K562 (cell line): ENCODE measurements around the gene CYTH1. TPM values are rescaled to one million over a fixed set of nuclear protein-coding genes. Genes with fewer than 3 reads are reported as not detected.

Source experiments
- CBFA2T3 ChIP-seq: fragments of 450-650 bp; IDR thresholded peaks from 2 replicates; pipeline ENCODE4 v1.6.1; 2017
- CCNT2 ChIP-seq: IDR thresholded peaks from 2 replicates; pipeline ENCODE4 v1.6.1; 2011; ENCODE audit warnings: borderline replicate concordance, low read depth, mild to moderate bottlenecking, moderate library complexity, mixed read lengths, low read length; ENCODE audit not compliant: insufficient read length; ENCODE audit errors: extremely low read depth
- CLOCK ChIP-seq: fragments of 250-450 bp; sonication (Bioruptor Pico); IDR thresholded peaks from 2 replicates; pipeline ENCODE4 v1.4.0; 2020; ENCODE audit warnings: mild to moderate bottlenecking, moderate library complexity, borderline replicate concordance
- EP300 ChIP-seq: IDR thresholded peaks from 2 replicates; pipeline ENCODE4 v1.6.1; 2012; ENCODE audit warnings: low read length, improper control_type of control experiment
- GATA2 ChIP-seq: sonication (generic); formaldehyde crosslinking; IDR thresholded peaks from 2 replicates; pipeline ENCODE4 v1.4.0; 2020; ENCODE audit warnings: mild to moderate bottlenecking, missing genetic modification reagents
- HES1 ChIP-seq: fragments of 450-650 bp; IDR thresholded peaks from 2 replicates; pipeline ENCODE4 v1.6.1; 2016; ENCODE audit warnings: low read depth, mild to moderate bottlenecking, moderate library complexity
- HLTF ChIP-seq: fragments of 450-650 bp; IDR thresholded peaks from 2 replicates; pipeline ENCODE4 v1.6.1; 2016
- NCOA1 ChIP-seq: fragments of 450-650 bp; IDR thresholded peaks from 2 replicates; pipeline ENCODE4 v1.6.1; 2016; ENCODE audit warnings: low read depth
- SMAD1 ChIP-seq: fragments of 150-350 bp; IDR thresholded peaks from 2 replicates; pipeline ENCODE4 v1.6.1; 2014; ENCODE audit warnings: low read length, low read depth; ENCODE audit not compliant: partially characterized antibody
- SMARCA4 ChIP-seq: fragments of 450-650 bp; IDR thresholded peaks from 2 replicates; pipeline ENCODE4 v1.6.1; 2016
- TBP ChIP-seq: optimal IDR thresholded peaks from 2 replicates; pipeline ENCODE3; 2011; ENCODE audit warnings: low read depth, low read length, improper control_type of control experiment
- TEAD4 ChIP-seq, 2 experiments: sonication (generic) in 1 of 2; formaldehyde crosslinking in 1 of 2; IDR thresholded peaks; 2 replicates each; pipeline versions ENCODE4 v1.6.1 to v1.8.0; 2012 to 2022; ENCODE audit warnings: borderline replicate concordance in 1 of 2, inconsistent platforms in 1 of 2, low read length in 1 of 2, mild to moderate bottlenecking in 1 of 2, missing genetic modification reagents in 1 of 2
- TRIM24 ChIP-seq, 2 experiments: fragments of 450-650 bp; IDR thresholded peaks; 2 replicates each; pipeline ENCODE4 v1.6.1; 2016
- U2AF2 ChIP-seq: fragments of 200-400 bp; formaldehyde crosslinking; optimal IDR thresholded peaks from 2 replicates; pipeline ENCODE3; 2017; ENCODE audit warnings: low read depth, mild to moderate bottlenecking, low read length
- ZBTB33 ChIP-seq: sonication (generic); formaldehyde crosslinking; IDR thresholded peaks from 2 replicates; pipeline ENCODE4 v1.8.1; 2023; ENCODE audit warnings: mild to moderate bottlenecking, missing genetic modification reagents
- ZEB2 ChIP-seq: fragments of 450-650 bp; IDR thresholded peaks from 2 replicates; pipeline ENCODE4 v1.6.1; 2016
- ZNF695 ChIP-seq: fragments of 450-650 bp; formaldehyde crosslinking; IDR thresholded peaks from 2 replicates; pipeline ENCODE4 v1.4.0; 2020; ENCODE audit warnings: mild to moderate bottlenecking, moderate library complexity
- ZNF696 ChIP-seq: fragments of 250-450 bp; sonication (Bioruptor Pico); conservative IDR thresholded peaks from 2 replicates; pipeline ENCODE4 v1.4.0; 2020; ENCODE audit warnings: mild to moderate bottlenecking, moderate library complexity
- polyA plus RNA-seq, 8 experiments: library from polyadenylated mRNA; depleted of rRNA in 4 of 8; stranded (reverse) in 5 of 8; unstranded in 3 of 8; fragments of >200 nt; fragmentation: Nextera tagmentation in 2 of 8; fragmentation: Illumina TruSeq in 1 of 8; extraction: Ambion mirVana in 2 of 8; extraction: Trizol in 1 of 8; gene quantifications; 2 replicates each; pipeline versions ENCODE4 v1.2.1 to v1.2.3, GENCODE V29; 2011 to 2014; ENCODE audit warnings: inconsistent platforms in 1 of 8, missing spikeins in 1 of 8
- total RNA-seq, 7 experiments: library from RNA; depleted of rRNA in 6 of 7; stranded (reverse); fragments of >200 nt in 6 of 7; fragmentation: Illumina TruSeq in 2 of 7; extraction: Trizol in 2 of 7; gene quantifications; 2 replicates each; pipeline versions ENCODE4 v1.2.1 to v1.2.3, GENCODE V29; 2011 to 2021; ENCODE audit warnings: low replicate concordance in 1 of 7
- TF ChIP-seq, protein P1 (sequence below): IDR thresholded peaks from 2 replicates; pipeline ENCODE4 v1.6.1; 2014; ENCODE audit warnings: antibody characterized with exemption
- TF ChIP-seq, protein P2 (sequence below): fragments of 450-650 bp; formaldehyde crosslinking; conservative IDR thresholded peaks from 2 replicates; pipeline ENCODE4 v1.4.0; 2022; ENCODE audit warnings: mild to moderate bottlenecking, missing genetic modification characterization
- TF ChIP-seq, protein P3 (sequence below): sonication (generic); formaldehyde crosslinking; IDR thresholded peaks from 2 replicates; pipeline ENCODE4 v1.9.0; 2022; ENCODE audit warnings: mild to moderate bottlenecking, missing genetic modification reagents

Gene CYTH1
- total and polyA plus RNA-seq, 9 of the 15 experiments (the other 6 are each of a cell fraction or from before 2014, with no cell fraction given) = 0.52 to 27.7 (median 16.8) TPM

DNA sequence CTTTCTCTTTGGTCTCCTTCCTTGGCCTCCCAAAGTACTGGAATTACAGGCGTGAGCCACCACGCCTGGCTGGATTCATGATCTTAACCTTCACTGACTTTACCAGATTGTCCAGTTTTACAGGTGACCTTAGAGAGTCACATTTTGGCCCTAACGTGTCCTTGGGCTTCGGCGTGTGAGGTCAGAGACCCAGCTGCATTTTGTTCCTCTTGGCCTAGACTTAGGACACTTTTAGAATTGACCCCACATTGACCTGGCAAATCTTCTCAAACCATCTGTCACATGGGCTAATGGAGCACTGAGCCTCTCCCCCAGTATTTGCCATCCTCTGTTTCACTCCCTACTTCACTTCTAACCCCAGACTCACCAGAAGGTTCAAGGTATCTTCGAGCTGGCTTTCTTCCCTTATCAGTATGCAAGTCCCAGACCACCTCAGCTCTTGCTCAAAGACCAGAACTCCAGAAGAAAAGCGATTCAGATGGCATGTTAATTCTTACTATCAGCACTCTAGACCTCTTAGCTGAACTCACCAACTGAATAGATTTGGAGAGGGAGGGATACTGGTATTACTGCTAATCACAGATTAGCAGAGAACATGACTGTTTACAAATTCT, 1.7 kb upstream of the CYTH1 start (continued):
- TF ChIP-seq, protein P1, sequence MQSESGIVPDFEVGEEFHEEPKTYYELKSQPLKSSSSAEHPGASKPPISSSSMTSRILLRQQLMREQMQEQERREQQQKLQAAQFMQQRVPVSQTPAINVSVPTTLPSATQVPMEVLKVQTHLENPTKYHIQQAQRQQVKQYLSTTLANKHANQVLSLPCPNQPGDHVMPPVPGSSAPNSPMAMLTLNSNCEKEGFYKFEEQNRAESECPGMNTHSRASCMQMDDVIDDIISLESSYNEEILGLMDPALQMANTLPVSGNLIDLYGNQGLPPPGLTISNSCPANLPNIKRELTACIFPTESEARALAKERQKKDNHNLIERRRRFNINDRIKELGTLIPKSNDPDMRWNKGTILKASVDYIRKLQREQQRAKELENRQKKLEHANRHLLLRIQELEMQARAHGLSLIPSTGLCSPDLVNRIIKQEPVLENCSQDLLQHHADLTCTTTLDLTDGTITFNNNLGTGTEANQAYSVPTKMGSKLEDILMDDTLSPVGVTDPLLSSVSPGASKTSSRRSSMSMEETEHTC = 0 out of 2 replicates have a peak, but pooled peaks have one; percentile 58
- TF ChIP-seq SMAD1 (no peak), CBFA2T3 (peak; percentile 94), ZNF696 (CRISPR knock-in tag) (no peak), HLTF (no peak), TEAD4 (IDR thresholded peaks at IDR 0.05; ENCODE audit: low read length) (peak; percentile 85), TEAD4 (CRISPR knock-in tag; IDR thresholded peaks at IDR 0.05; ENCODE audit: borderline replicate concordance) (no peak), CCNT2 (no peak), EP300 (peak; percentile 75), TRIM24 (IDR thresholded peaks at IDR 0.05) (peak in 1 of 2 experiments; percentile 61; a peak in 1 of 4 replicates), GATA2 (CRISPR knock-in tag) (0 out of 2 replicates have a peak, but pooled peaks have one; percentile 24), U2AF2 (no peak), ZNF695 (no peak), ZBTB33 (CRISPR knock-in tag) (no peak), ZEB2 (peak; percentile 59; the same call in 1 of the 2 replicates), NCOA1 (peak; percentile 41; the same call in 1 of the 2 replicates), TBP (peak; percentile 48), HES1 (0 out of 2 replicates have a peak, but pooled peaks have one; percentile 37), SMARCA4 (peak; percentile 78), CLOCK (CRISPR knock-in tag) (no peak)
- TF ChIP-seq, protein P2, sequence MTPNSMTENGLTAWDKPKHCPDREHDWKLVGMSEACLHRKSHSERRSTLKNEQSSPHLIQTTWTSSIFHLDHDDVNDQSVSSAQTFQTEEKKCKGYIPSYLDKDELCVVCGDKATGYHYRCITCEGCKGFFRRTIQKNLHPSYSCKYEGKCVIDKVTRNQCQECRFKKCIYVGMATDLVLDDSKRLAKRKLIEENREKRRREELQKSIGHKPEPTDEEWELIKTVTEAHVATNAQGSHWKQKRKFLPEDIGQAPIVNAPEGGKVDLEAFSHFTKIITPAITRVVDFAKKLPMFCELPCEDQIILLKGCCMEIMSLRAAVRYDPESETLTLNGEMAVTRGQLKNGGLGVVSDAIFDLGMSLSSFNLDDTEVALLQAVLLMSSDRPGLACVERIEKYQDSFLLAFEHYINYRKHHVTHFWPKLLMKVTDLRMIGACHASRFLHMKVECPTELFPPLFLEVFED (CRISPR knock-in tag) = no peak
- TF ChIP-seq, protein P3, sequence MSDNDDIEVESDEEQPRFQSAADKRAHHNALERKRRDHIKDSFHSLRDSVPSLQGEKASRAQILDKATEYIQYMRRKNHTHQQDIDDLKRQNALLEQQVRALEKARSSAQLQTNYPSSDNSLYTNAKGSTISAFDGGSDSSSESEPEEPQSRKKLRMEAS = peak; percentile 29; the same call in 1 of the 2 replicates
